Muscle layer of colon (tissue), 2 donors: ENCODE data around the gene HOXA3.

Experiments
- H3K27ac ChIP-seq: one replicate; pipeline ENCODE4 v1.7.0; 2013; ENCODE audit warnings: low read depth, mild to moderate bottlenecking, low read length, moderate library complexity
- H3K27me3 ChIP-seq, 2 donors: one replicate each; pipeline ENCODE4 v1.7.0; 2013; ENCODE audit warnings: low read length in 2 of 2, mild to moderate bottlenecking in 2 of 2; ENCODE audit not compliant: insufficient read depth in 2 of 2, control insufficient read depth in 1 of 2
- H3K36me3 ChIP-seq: one replicate; pipeline ENCODE4 v1.7.0; 2013; ENCODE audit warnings: mild to moderate bottlenecking, low read length; ENCODE audit not compliant: insufficient read depth
- H3K4me1 ChIP-seq: one replicate; pipeline ENCODE4 v1.7.0; 2013; ENCODE audit warnings: mild to moderate bottlenecking, low read length; ENCODE audit not compliant: insufficient read depth
- H3K4me3 ChIP-seq, 2 donors: one replicate each; pipeline ENCODE4 v1.7.0; 2013; ENCODE audit warnings: low read length in 2 of 2, low read depth in 1 of 2, mild to moderate bottlenecking in 1 of 2, moderate library complexity in 1 of 2
- H3K9ac ChIP-seq: one replicate; pipeline ENCODE4 v1.7.0; 2013; ENCODE audit warnings: low read length
- H3K9me3 ChIP-seq: one replicate; pipeline ENCODE4 v1.7.0; 2013; ENCODE audit warnings: mild to moderate bottlenecking, low read length
- donor health status: abdominal sarcoma.
- donor health status: Adenocarcinoma of cecum.

Gene HOXA3

GRCh38 chr7:27132214-27132613 lies 20.2 kb downstream of the HOXA3 start:
- no peak overlapping the region for H3K9ac ChIP-seq
- no peaks in the 10 kb centered on the region for H3K36me3 ChIP-seq
- peak overlapping the region; percentile 17 for H3K27ac ChIP-seq
- H3K4me1 ChIP-seq, result peaks cover 82% of the 10 kb centered on the region
- H3K27me3 ChIP-seq, result no peaks in the 10 kb centered on the region
- H3K4me3 ChIP-seq, result no peak overlapping the region
- no peaks in the 10 kb centered on the region for H3K9me3 ChIP-seq

GRCh38 chr7:27131390-27131819 lies 21.0 kb downstream of the HOXA3 start:
- peak overlapping the region; percentile 79 for H3K9ac ChIP-seq

GRCh38 chr7:27130540-27131389 lies 21.6 kb downstream of the HOXA3 start, which contains the start of gene HOXA4:
Gene HOXA4 (minus strand): TSS chr7:27130757. CDS start chr7:27130733, 24 bp downstream.
- H3K4me1 ChIP-seq, result peaks cover 82% of the 10 kb centered on the region
- H3K36me3 ChIP-seq, result no peaks in the 10 kb centered on the region
- no peaks in the 10 kb centered on the region for H3K9me3 ChIP-seq
- peak within 1 kb of the TSS; percentile 77 for H3K27ac ChIP-seq
- peak within 1 kb of the TSS; percentile 79 for H3K9ac ChIP-seq
- H3K4me3 ChIP-seq, result peak within 1 kb of the TSS; percentile 69 to 75
- H3K27me3 ChIP-seq, result no peaks in the 10 kb centered on the region

More at GRCh38 chr7:27131390-27131819, 21.0 kb downstream of the HOXA3 start:
- Histone ChIP-seq H3K27ac (peak overlapping the region; percentile 77), H3K4me1 (peaks cover 82% of the 10 kb centered on the region), H3K36me3 (no peaks in the 10 kb centered on the region), H3K9me3 (no peaks in the 10 kb centered on the region), H3K27me3 (no peaks in the 10 kb centered on the region), H3K4me3 (peak overlapping the region; percentile 69 to 75)

GRCh38 chr7:27129729-27130539 lies 22.4 kb downstream of the HOXA3 start:
- Histone ChIP-seq H3K9me3 (no peaks in the 10 kb centered on the region), H3K27me3 (no peaks in the 10 kb centered on the region), H3K36me3 (no peaks in the 10 kb centered on the region), H3K27ac (peak overlapping the region; percentile 67), H3K4me1 (peaks cover 82% of the 10 kb centered on the region), H3K4me3 (peak overlapping the region; percentile 33 to 34), H3K9ac (peak overlapping the region; percentile 13)

GRCh38 chr7:27128776-27129728 lies 23.3 kb downstream of the HOXA3 start:
- peaks cover 4% of the 10 kb centered on the region for H3K36me3 ChIP-seq
- H3K27ac ChIP-seq, result peak overlapping the region; percentile 61
- peaks cover 80% of the 10 kb centered on the region for H3K4me1 ChIP-seq
- H3K27me3 ChIP-seq, result no peaks in the 10 kb centered on the region
- H3K4me3 ChIP-seq, result peak overlapping the region; percentile 33 to 34
- H3K9ac ChIP-seq, result peak overlapping the region; percentile 13
- H3K9me3 ChIP-seq, result no peaks in the 10 kb centered on the region

- H3K4me3 ChIP-seq, result no peak overlapping the region
- no peaks in the 10 kb centered on the region for H3K27me3 ChIP-seq
- H3K9ac ChIP-seq, result no peak overlapping the region
- peaks cover 74% of the 10 kb centered on the region for H3K4me1 ChIP-seq
- H3K27ac ChIP-seq, result peak overlapping the region; percentile 51
- H3K36me3 ChIP-seq, result peaks cover 4% of the 10 kb centered on the region
- no peaks in the 10 kb centered on the region for H3K9me3 ChIP-seq
Measured at GRCh38 chr7:27128034-27128433, 24.3 kb downstream of the HOXA3 start.

GRCh38 chr7:27126596-27127327 lies 25.6 kb downstream of the HOXA3 start:
- H3K9me3 ChIP-seq, result no peaks in the 10 kb centered on the region
- H3K36me3 ChIP-seq, result peaks cover 4% of the 10 kb centered on the region
- H3K4me1 ChIP-seq, result peaks cover 64% of the 10 kb centered on the region
- H3K27me3 ChIP-seq, result no peaks in the 10 kb centered on the region
- no peak overlapping the region for H3K27ac ChIP-seq
- H3K4me3 ChIP-seq, result no peak overlapping the region
- no peak overlapping the region for H3K9ac ChIP-seq

GRCh38 chr7:27125986-27126394 lies 26.4 kb downstream of the HOXA3 start:
- Histone ChIP-seq H3K4me3 (no peak overlapping the region), H3K9ac (no peak overlapping the region), H3K27me3 (no peaks in the 10 kb centered on the region), H3K4me1 (peaks cover 63% of the 10 kb centered on the region), H3K36me3 (peaks cover 4% of the 10 kb centered on the region), H3K27ac (peak overlapping the region; percentile 14), H3K9me3 (no peaks in the 10 kb centered on the region)

- Histone ChIP-seq H3K9me3 (no peaks in the 10 kb centered on the region), H3K36me3 (peaks cover 4% of the 10 kb centered on the region), H3K9ac (no peak overlapping the region), H3K27me3 (no peaks in the 10 kb centered on the region), H3K4me1 (peaks cover 72% of the 10 kb centered on the region), H3K27ac (peak overlapping the region; percentile 61), H3K4me3 (no peak overlapping the region)
Measured at GRCh38 chr7:27124902-27125689, 27.3 kb downstream of the HOXA3 start.
